GM19099 (cell line): ENCODE data around the gene COL4A4.

Experiments
- POLR2A ChIP-seq: IDR thresholded peaks from 3 replicates; pipeline ENCODE4 v1.6.1; 2011; ENCODE audit warnings: low read depth; ENCODE audit not compliant: insufficient read length; ENCODE audit errors: extremely low read depth

COL4A4 gene

DNA sequence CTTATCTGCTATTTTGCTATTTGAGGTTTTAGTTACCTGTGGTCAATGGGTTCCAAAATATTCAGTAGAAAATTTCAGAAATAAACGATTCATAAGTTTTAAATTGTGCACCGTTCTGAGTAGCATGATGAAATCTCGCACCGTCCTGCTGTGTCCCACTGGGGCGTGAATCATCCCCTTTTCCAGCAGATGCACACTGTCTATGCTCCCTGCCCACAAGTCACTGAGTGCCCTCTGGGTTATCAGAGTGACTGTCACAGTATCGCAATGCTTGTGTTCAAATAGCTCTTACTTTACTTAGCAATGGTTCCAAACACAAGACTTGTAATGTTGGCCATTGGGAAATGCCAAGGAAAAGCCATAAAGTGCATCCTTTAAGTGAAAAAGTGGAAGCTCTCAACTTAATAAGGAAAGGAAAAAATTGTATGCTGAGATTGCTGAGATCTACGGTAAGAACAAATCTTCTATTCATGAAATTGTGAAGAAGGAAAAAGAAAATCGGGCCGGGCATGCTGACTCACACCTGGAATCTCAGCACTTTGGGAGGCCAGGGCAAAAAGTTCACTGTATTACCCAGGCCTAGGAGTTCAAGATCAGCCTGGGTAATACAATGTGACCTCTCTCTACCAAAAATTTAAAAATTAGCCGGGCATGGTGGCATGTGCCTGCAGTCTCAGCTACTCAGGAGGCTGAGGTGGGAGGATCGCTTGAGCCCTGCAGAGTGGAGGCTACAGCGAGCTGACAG lies 13.8 kb upstream of the COL4A4 start:
- no peak for TF ChIP-seq POLR2A

DNA sequence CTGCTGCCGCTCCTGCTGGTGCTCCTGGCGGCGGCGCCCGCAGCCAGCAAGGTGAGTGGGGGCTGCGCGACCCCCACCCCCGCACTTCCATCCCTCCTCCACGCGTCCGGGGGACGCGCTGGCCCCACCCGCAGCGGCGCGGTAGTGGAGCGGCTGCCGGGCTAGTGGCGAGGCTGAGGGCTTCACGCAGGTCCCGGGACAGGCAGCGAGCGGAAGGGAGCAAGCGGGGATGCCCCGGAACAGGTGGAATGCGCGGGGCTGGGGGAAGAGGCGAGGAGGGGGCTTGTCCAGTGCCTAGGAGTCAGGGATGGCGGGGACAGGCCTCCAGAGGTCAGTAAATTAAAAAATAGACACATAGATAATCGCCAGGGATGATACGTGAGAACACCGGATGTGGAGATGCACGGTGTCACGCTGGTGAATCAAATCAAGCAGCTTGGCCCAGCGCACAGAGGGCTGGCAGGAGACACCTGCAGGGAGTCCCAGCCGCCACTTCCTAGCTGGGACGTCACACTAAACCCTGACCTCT lies 822 bp upstream of the COL4A4 start:
- TF ChIP-seq POLR2A = no peak

DNA sequence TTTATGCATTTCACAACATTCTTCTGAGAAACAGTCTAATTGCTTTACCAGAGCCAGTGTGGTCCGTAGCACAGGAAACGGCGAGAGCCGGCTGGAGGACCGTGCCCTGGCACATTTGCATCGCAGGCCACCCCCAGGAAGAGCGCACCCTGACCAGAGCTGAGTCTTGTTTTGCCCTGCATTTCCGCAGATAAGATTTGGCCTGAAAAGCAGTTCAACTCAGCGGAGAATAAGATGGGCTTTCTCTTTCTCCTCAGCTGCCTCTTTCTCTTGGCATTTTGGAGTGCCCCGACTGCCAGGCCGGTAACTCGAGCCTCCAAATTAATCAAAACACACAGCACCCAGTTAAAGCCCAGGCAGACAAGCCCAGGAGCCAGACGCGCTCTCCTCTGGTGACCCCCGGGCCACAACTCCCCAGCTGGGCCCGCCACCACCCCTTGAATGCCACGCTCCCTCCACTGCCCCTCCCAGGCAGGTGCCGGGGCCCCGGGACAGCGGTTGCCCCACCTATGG lies 464 bp downstream of the COL4A4 start:
- TF ChIP-seq POLR2A = no peak

DNA sequence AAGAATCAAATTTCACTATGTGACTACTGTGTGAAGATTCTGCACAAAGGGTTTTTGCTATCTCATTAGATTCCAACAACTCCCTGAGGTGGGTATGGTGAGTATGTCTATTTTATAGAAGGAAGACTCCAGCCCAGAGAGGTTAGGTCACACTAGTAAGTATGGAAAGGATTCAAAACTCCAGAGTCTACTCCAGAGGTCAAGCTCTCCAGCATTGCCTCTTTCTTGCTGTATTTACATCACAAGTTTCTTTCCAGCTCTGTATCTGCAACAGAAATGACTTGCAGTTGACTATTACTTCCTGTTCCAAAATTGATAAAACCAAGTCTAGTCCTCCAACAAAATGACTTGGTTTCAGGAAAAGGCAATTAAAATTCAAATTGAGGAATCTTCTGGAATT lies 2.1 kb downstream of the COL4A4 start:
- TF ChIP-seq POLR2A = no peak

DNA sequence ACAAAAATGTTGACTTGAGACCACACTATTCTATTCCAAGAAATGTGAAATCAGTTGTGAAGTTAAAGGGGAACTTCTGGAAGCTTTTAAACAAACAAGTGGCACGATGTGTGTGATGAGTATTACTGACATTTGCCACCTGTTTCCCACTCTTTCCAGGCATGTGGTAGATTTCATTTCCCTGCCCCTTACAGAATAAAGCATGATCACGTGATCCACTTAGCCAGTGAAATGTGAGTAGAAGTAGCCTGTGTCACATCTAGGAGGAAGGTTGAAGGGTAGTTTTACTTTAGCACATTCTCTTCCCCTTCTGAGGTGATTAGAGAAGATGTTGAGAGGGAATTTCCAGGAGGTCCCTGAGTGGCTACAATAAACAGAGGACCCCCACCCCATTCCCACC lies 3.8 kb downstream of the COL4A4 start:
- no peak for TF ChIP-seq POLR2A

DNA sequence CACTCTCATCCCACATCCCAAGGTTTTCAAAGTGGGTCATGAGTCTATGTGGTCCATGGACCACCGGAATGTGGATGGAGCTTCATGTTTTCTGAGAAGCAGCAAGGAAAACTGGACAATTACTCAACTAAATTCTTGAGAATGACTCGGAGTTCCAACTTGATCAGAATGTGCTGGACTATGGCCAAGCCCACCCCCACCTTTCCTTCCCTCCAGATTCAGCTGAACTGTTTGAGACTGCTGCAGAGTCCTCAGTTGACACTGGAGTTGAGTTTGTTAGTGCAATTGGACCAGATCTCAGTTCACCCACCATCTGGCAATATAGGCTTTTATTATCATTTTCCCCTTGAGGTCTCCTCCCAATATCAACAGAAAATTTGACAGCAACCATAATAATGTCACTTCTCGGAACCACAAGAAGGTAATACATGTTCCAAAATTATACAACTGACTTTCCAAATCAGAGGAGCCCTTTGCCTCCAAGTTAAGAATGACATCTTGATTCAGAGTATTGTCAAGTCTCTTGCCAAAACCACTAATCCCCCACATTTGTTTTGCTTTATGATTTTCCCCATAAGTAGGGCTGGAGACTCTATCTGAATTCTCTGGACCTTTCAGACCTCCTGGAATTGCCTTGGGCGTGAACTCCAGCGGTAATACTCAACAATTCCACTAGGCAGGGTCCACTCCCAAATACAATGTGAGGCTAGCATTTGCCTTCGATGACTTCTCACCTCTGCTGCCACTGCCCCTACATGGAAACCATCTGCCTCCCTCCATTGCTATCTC lies 8.8 kb downstream of the COL4A4 start:
- no peak for TF ChIP-seq POLR2A

DNA sequence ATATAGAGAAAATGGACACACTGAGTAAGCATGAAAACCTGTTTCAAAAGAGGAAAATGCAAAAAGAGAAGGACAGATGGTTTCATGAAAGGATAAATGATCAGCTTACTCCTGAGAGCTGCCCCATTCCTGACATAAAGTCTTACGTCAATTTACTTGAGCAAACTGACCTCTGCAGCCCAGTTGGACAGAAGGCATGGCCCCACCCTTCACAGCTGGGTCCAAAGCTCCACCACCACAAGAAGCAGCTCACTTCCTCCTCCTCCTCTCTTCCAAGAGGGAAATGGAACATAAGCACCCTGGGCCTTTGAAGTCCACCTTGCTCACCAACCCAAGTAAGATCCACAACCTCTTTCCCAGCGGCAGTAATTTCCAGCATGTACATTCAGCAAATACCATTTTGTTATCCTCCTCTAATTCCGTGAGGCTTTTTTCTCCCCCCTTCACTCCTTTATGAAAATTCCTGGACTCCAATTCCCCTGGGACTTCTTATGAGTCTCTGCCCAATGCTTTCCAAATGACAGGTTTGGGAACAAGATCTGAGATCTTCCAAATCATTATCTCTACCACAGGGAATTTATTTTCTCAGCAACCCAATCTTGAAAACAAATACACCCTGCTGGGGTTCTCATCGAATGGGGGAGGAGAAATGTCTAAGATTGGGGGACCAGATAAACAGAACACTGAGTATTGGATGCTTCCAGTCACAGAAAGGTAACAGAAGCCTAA lies 10.1 kb downstream of the COL4A4 start:
- no peak for TF ChIP-seq POLR2A

DNA sequence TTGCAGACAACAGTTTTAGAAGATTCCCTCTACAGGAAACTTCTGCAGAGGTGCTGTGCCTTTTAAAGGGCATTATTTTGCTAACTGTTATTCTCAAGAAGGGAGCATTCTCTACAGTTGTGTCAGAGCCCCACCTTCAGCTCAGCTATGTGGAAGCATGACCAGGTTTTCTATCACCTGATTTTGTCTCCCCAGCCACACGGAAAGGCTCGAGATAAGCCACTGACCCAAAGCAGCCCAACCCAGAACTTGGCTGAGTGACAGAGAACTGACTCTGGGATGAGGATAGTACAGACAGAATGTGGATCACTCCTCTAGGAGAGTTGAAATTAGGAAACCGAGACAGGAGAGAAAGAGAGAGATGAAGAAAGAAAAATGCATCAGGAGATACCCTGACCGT lies 10.7 kb downstream of the COL4A4 start:
- no peak for TF ChIP-seq POLR2A

DNA sequence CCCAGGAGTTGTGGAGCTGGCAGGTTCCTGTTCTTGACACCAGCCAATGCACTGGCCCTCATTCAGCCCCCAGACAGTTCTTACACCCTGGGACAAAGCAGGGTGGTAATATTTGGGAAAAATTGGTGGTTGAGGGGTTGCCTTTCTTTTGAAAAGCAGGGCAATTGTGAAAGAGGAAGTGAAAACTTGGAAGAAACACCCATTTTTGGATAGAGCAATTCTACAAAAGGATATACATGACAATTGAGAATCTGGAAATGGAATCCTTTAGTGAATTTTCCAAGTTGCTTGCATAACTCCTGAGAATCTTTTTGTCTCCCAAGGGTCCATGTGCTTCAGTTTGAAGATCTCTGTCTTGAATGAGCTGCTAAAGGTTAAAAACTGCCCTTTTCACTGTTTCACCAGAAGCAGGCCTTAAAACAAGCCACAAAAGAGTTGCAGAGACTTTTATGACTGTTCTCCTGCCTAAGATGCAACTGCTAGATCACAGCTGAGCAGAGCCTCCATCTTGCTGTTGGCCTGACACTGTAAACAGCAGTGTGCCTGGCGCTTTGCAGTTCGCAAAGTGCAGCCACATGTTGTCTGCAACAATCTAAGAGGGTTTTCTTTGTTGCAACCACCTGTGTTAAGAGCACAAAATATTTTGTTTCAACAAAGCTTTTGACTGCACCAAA lies 11.8 kb downstream of the COL4A4 start:
- TF ChIP-seq POLR2A = no peak

DNA sequence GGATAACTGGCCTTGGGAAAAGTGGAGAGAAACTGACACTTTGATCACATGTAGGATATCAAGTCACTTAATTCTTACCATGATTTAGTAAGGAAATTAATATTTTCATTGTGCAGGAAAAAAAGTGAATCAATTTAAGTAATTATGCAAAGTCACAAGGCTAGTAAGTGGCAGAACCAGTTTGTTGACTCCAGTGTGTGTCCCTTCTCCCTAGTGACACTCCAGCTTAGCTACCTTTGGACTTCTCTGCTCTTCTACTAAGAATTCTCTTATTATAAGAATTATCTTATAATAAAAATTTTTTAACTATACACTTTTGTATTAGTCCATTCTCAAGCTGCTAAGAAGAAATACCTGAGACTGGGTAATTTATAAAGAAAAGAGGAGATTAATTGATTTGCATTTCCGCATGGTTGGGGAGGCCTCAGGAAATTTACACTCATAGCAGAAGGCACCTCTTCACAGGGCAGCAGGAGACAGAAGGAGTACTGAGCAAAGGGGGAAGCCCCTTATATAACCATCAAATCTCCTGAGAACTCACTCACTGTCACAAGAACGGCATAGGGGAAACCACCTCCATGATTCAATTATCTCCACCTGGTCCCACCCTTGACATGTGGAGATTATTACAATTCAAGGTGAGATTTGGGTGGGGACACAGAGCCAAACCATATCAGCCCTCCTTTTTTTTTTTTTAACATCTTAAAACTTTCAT lies 13.6 kb downstream of the COL4A4 start:
- no peak for TF ChIP-seq POLR2A

DNA sequence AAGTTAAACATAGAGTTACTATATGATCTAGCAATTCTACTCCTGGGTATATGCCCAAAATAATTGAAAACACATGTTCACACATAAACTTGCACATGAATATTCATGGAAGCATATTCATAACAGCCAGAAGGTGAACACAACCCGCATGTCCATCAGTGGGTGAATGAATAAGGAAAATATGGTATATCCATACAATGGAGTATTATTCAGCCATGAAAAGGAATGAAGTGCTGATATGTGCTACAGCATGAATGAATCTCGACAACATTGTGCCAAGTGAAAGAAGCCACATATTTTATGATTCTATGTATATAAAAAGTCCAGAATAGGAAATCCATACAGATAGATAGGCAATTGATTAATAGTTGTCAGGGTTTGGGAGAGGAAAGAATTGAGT lies 15.9 kb downstream of the COL4A4 start:
- TF ChIP-seq POLR2A = no peak

DNA sequence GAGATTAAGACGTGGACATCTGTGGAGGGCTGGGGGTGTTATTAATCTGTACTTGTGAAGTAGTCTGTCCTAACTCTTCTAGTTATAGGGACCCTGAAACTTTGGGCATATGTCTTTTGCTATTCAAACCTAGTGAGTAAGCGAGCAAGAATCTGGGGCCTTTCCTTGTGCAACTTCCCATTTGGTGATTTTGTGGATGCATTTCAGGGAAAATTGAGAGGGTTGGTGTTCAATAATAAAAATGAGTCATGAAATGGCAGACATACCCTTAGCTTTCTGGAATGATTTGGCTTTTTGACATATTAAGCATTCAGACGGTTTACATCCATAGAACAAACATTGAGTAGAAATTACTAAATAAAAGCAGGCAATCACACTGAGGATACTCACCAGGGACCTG lies 17.0 kb downstream of the COL4A4 start:
- no peak for TF ChIP-seq POLR2A

DNA sequence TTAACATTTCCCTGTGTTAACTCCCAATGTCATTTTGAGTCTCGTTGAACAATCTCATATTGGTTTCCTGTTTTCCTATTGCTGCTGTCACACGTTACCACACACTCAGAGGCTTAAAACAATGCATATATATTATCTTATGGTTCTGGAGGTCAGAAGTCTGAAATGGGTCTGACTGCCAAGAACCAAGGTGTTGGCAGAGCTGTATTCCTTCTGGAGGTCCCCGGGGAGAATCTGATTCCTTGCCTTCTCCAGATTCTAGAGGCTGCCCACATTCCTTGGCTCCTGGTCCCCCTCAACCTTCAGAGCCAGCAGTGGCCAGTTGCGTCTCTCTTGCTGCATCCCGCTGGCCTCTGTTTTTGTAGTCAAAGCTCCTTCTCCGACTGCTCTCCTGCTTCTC lies 17.5 kb downstream of the COL4A4 start:
- no peak for TF ChIP-seq POLR2A

DNA sequence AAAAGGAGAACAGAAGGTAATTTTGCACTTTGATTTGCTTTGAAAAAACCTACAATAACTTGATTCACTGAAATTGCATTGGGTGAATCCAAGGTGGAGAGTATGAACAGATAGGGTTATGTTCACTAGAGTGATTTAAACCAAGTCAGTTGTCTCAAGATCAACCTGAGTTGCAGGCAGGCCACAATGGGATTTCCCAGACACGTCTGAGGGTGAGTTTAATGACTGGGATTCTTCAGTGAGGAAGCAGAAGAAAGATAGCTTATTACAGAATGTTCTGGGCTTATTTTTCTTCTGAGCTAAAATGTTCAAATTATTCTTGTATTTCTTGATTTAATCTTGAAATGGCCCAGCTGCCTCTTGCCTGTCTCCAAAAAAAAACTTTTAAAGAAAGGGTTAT lies 20.1 kb downstream of the COL4A4 start:
- no peak for TF ChIP-seq POLR2A

DNA sequence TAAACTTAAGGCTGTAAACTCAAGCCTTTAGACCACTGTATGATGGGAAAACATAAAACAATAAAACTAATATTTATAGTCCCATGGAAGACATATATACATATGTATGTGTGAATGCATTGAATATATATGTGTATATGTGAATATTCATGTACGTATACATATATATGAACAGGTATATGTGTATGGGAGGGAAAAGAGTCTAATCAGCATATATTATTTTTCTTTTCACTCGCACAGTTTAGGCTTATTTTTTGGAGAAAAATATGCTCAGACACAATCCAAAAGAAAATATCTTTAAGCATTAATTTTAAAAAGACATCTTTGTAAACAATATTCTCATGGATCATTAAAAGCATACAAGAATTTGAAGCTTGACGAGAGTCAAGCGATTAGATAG lies 22.7 kb downstream of the COL4A4 start:
- no peak for TF ChIP-seq POLR2A

DNA sequence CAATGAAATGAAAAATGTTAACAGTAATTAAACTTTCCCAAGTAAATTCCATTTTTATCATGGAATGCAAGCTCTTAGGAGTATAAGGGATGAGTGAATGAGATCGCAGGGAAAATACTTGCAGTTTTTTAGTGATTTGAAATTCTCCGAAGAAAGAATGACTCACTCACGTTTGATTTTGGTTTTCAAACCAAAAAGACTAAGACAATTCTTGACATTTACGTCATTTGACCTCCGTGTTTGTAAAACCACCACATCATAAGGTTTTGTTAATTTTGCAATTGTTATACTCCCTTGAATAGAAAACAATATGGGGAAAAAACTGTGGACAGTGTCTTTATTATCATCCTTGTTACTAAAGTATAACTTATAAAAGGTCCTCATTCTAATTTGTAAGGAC lies 29.4 kb downstream of the COL4A4 start:
- no peak for TF ChIP-seq POLR2A
